LNCAP (cell line): ENCODE measurements around the gene KLHL5.

Experiments used
- CTCF ChIP-seq: fragments of 450-650 bp; IDR thresholded peaks from 2 replicates; pipeline ENCODE4 v1.5.1; 2017; ENCODE audit warnings: mild to moderate bottlenecking

The KLHL5 gene

GRCh38 chr4:39025552-39026085 is 36.4 kb upstream of the KLHL5 start:
- TF ChIP-seq CTCF = no peak

GRCh38 chr4:39026096-39026495 is 35.9 kb upstream of the KLHL5 start:
- TF ChIP-seq CTCF = no peak

- TF ChIP-seq CTCF = no peak
These were observed 32.0 kb upstream of the KLHL5 start for GRCh38 chr4:39029752-39030694.

GRCh38 chr4:39030725-39031124 is 31.3 kb upstream of the KLHL5 start:
- no peak for TF ChIP-seq CTCF

- no peak for TF ChIP-seq CTCF
These were observed 29.6 kb upstream of the KLHL5 start, which contains the start of gene TMEM156 for GRCh38 chr4:39032218-39033085. Gene TMEM156, minus strand, starts transcription at chr4:39032409. Its CDS starts 96 bp downstream, at chr4:39032313.

- no peak for TF ChIP-seq CTCF
These were observed 25.9 kb upstream of the KLHL5 start for GRCh38 chr4:39036172-39036571.

GRCh38 chr4:39037491-39037825 is 24.6 kb upstream of the KLHL5 start:
- TF ChIP-seq CTCF = no peak
